Left renal pelvis (tissue), 4 donors: ENCODE data around the gene GPC5. TPM values are rescaled to one million over a fixed set of nuclear protein-coding genes. Genes with fewer than 3 reads are reported as not detected.

Source experiments
- DNase-seq, 4 donors: peaks; one replicate each; pipeline ENCODE4 v3.0.0-alpha.2; 2013; ENCODE audit warnings: low read depth in 4 of 4, low spot score in 3 of 4
- polyA plus RNA-seq, 4 donors: library from polyadenylated mRNA; unstranded; fragments of 120-200 nt; gene quantifications; one replicate each; pipeline ENCODE4 v1.2.1, GENCODE V29; 2013; ENCODE audit not compliant: insufficient read length in 4 of 4

GPC5 gene
- polyA plus RNA-seq, 4 donors, result 1.8 to 5.2 (median 3.4) TPM

- DNase-seq, result no peak
Observed at GRCh38 chr13:92566767-92567166, 1168.3 kb downstream of the GPC5 start.

DNA sequence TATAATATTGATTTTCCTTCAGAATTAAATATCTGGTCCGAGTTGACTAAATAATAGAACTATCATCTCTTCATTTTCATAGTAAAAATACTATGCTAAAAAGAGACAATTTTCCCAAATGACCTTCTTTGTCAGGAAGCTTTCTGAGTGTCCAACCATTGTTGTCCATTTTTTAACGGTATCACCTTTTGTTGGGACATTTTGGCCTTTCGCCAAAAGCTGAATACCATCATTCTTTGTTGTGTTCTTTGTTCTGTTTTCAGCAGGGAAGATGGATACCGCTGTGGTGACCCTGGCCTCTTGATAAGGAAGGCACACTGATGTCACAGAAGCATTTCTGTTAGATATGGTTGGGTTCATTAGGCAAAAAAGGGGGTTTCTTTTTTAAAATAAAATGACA lies 1173.8 kb downstream of the GPC5 start:
- DNase-seq, result no peak

- no peak for DNase-seq
Observed at GRCh38 chr13:92573467-92574057, 1175.1 kb downstream of the GPC5 start.

DNA sequence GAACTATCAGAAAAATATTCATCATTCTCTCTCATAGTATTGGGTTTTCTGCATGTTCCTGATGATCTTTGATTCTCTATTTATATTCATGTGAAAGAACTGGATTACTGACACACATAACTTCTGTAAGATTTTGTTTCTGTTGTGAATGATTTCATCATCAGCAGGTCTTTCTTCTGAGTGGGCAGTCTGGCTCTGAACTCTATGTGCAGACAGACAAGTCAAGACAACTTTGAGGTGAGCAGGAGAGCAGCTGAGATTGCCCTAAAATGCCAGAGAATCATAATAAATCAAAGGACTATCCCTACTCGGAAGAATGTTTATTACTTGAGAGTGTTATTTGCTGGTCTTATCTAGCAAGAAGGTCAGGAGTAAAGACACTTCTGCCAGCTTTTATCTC lies 1176.1 kb downstream of the GPC5 start:
- DNase-seq, result no peak

GRCh38 chr13:92575777-92576176 lies 1177.4 kb downstream of the GPC5 start:
- no peak for DNase-seq

GRCh38 chr13:92578358-92578757 lies 1179.9 kb downstream of the GPC5 start:
- no peak for DNase-seq

DNA sequence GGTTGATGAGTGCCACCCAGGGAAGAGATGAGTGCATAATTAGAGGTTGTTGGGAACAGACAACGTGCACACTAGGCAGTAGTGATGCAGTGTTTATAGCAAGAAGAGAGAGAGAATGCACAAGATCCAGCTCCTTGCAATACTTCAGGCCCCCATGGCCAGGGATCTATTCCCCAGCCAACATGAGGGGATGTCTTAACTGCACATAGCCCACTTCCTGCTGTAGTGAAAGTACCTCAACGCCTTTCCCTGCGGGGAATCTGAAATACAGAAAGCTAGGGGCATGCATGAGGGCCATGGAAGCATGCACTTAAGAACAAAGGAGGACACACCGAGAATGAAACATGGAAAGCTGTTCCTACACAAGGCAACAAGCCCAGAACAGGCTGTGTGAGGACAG lies 1191.5 kb downstream of the GPC5 start:
- no peak for DNase-seq

- no peak for DNase-seq
Observed at GRCh38 chr13:92590503-92590908, 1192.1 kb downstream of the GPC5 start.

DNA sequence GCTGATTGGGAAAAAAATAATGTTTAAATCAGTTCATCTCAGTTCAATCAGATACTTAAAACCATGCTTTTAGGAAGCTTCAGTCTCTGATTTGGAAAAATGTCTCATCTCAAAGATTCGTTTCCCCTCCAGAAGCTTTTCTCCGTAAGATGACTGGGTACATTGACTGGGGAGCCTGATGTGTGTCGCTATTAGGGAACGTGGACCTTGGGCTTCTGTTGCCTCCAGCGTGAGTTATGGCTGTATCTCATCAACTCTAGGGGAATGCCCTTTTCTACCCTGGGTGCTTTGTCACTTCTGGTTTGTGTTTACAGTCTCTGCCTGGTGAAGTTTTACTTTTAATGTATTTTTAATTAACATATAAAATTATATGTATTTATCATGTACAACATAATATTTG lies 1192.7 kb downstream of the GPC5 start:
- no peak for DNase-seq

GRCh38 chr13:92592757-92593156 lies 1194.3 kb downstream of the GPC5 start:
- DNase-seq, result no peak

DNA sequence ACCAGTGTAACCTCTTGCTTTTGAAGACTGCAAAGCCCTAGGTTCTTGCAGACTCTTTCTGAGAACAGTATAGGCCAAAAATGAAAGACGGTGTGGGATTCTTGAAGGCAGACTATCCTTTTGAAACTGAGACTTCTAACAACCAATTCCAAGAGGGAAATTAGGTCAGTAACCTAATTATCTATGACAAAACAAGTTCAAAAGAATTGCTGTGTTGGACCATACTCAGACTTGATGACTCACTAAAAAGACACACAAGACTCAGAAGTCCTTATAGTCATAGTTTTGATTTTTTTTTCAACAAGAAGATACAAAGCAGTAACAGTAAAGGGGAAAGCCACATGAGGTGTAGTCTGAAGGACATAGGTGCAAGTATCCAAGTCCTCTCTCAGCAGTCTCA lies 1204.1 kb downstream of the GPC5 start:
- no peak for DNase-seq

GRCh38 chr13:92609376-92609775 lies 1211.0 kb downstream of the GPC5 start:
- no peak for DNase-seq

DNA sequence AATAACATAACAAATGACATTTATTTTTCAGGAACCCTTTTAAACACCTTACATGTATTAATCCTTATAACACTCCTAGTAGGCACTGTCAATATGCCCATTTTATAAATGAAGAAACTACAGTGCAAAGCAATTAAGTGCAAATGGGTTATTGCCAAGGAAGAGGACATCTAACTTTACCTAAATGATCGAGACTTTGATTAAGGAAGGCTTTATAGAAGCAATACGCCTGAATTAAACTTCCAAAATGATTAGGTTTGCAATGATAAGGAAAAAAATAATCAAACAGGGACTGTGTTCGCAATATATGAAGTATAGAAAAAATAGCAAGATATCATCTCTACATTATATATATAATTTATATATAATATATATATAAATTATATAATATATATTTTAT lies 1214.5 kb downstream of the GPC5 start:
- no peak for DNase-seq

- no peak for DNase-seq
Observed at GRCh38 chr13:92613921-92614320, 1215.5 kb downstream of the GPC5 start.

GRCh38 chr13:92621985-92622384 lies 1223.6 kb downstream of the GPC5 start:
- DNase-seq, result no peak

- DNase-seq, result no peak
Observed at GRCh38 chr13:92622905-92623304, 1224.5 kb downstream of the GPC5 start.

- no peak for DNase-seq
Observed at GRCh38 chr13:92626274-92626673, 1227.9 kb downstream of the GPC5 start.

DNA sequence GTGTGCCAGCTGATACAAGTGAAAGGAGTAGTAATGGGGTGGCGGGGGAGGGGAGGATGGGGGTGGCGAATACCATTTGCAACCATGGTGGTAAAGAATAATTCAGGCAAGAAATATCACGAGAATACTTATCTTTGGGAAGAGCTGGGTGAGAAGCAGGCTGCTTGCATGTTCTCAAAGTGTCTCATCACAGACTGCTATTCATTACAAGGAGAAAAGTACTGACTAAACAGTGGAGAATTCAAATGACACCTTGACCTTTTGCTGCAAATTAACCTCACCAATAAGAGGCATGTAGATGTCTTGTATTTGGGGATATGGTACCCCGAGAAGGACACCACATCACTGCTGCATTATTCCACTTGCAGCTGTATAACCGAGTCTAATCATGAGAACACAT lies 1242.5 kb downstream of the GPC5 start:
- DNase-seq, result no peak

DNA sequence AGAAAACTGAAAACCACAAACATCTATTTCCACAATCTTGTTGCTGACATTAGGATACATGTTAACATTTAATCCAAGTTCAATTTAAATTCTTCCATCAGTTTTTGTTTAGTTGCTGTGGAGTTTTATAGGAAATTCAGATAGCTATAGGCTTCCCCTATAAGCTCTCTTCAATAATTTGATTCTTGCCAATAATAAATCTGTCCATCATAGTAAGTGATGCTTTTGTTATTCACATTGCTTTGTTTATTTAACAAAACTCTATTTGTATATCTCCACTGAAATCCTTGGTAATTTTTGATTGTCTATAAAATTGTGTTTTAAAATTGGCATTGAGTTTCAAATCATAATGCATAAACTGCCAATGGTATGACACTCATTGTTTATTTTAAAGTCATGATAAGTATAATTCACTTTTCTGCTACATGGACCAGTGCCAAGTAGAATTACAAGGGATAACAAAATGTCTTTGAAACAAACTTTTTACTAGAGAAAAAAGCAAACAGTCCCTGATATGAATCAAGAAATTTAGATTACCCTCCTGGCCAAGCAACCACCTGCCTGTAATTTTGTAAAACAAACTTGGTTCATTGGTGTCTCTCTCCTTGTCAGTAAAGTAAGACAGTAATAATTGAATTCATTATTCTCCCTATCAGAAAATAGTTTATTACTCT lies 1250.9 kb downstream of the GPC5 start:
- no peak for DNase-seq

GRCh38 chr13:92656103-92656502 lies 1257.7 kb downstream of the GPC5 start:
- no peak for DNase-seq

- DNase-seq, result no peak
Observed at GRCh38 chr13:92656648-92657047, 1258.2 kb downstream of the GPC5 start.

- no peak for DNase-seq
Observed at GRCh38 chr13:92657565-92657964, 1259.1 kb downstream of the GPC5 start.

- no peak for DNase-seq
Observed at GRCh38 chr13:92658293-92658692, 1259.9 kb downstream of the GPC5 start.
